SK-N-SH (cell line): ENCODE results near the gene SKOR2. TPM values are rescaled to one million over a fixed set of nuclear protein-coding genes. Genes with fewer than 3 reads are reported as not detected.
A peak's percentile ranks its signal among the peaks of the same experiment; 100 is the strongest.

Experiments used
- CTCF ChIA-PET: fragments of 300-600, 350-600 bp; formaldehyde crosslinking; extraction: SDS; loops from one replicate; lab custom pipeline; 2021; lab: Yijun Ruan, JAX
- POLR2A ChIA-PET: fragments of 350-600 bp; sonication (Branson Sonifier 250); formaldehyde crosslinking; extraction: SDS; loops from one replicate; lab custom pipeline; 2020; ENCODE audit warnings: antibody characterized with exemption, inconsistent platforms; lab: Yijun Ruan, JAX
- DNase-seq: peaks from one replicate; pipeline ENCODE4 v3.0.0; 2012
- H2AFZ ChIP-seq: fragments of 200-600 bp; sonication (generic); 2 replicates; pipeline ENCODE4 v1.8.1; 2016; ENCODE audit warnings: antibody characterized with exemption, mild to moderate bottlenecking, low read depth
- H3F3A ChIP-seq: fragments of 200-600 bp; sonication (generic); replicated peaks from 2 replicates; pipeline ENCODE3; 2016; ENCODE audit warnings: antibody characterized with exemption, mild to moderate bottlenecking; ENCODE audit not compliant: insufficient read depth
- H3K27ac ChIP-seq, 2 experiments: fragments of 200-500 bp in 1 of 2; fragments of 200-600 bp in 1 of 2; sonication (Bioruptor generic) in 1 of 2; sonication (generic), shearing (Covaris generic) in 1 of 2; 2 replicates each; pipeline versions ENCODE4 v1.5.1 to v1.6.1; 2014 to 2016; ENCODE audit warnings: low read depth in 2 of 2, inconsistent platforms in 1 of 2, low read length in 1 of 2, mild to moderate bottlenecking in 1 of 2, mixed read lengths in 1 of 2
- H3K27me3 ChIP-seq: fragments of 200-600 bp; sonication (generic), shearing (Covaris generic); 2 replicates; pipeline ENCODE4 v1.6.1; 2016; ENCODE audit warnings: mixed run types; ENCODE audit not compliant: insufficient read depth
- H3K36me3 ChIP-seq, 2 experiments: fragments of 200-500 bp in 1 of 2; fragments of 200-600 bp in 1 of 2; sonication (Bioruptor generic) in 1 of 2; sonication (generic) in 1 of 2; replicated peaks in 1 of 2; 2 replicates each; pipeline versions ENCODE3 to v1.5.1; 2014 to 2016; ENCODE audit warnings: low read length in 1 of 2, mild to moderate bottlenecking in 1 of 2; ENCODE audit not compliant: insufficient read depth in 2 of 2, control insufficient read depth in 1 of 2
- H3K4me1 ChIP-seq, 2 experiments: fragments of 200-500 bp in 1 of 2; fragments of 200-600 bp in 1 of 2; sonication (Bioruptor generic) in 1 of 2; sonication (generic), shearing (Covaris generic) in 1 of 2; 2 replicates each; pipeline versions ENCODE4 v1.5.1 to v1.6.1; 2014 to 2016; ENCODE audit warnings: low read depth in 1 of 2, low read length in 1 of 2, mixed run types in 1 of 2; ENCODE audit not compliant: insufficient read depth in 2 of 2, control insufficient read depth in 1 of 2
- H3K4me2 ChIP-seq: fragments of 200-600 bp; sonication (generic), shearing (Covaris generic); 2 replicates; pipeline ENCODE4 v1.6.1; 2017; ENCODE audit warnings: mixed run types
- H3K4me3 ChIP-seq, 2 experiments: fragments of 200-500 bp in 1 of 2; fragments of 200-600 bp in 1 of 2; sonication (Bioruptor generic) in 1 of 2; sonication (generic), shearing (Covaris generic) in 1 of 2; 2 replicates each; pipeline versions ENCODE4 v1.5.1 to v1.8.1; 2014 to 2016; ENCODE audit warnings: low read depth in 2 of 2, inconsistent platforms in 1 of 2, low read length in 1 of 2, mild to moderate bottlenecking in 1 of 2, mixed read lengths in 1 of 2, moderate library complexity in 1 of 2
- H3K79me2 ChIP-seq: fragments of 200-600 bp; sonication (generic); 2 replicates; pipeline ENCODE4 v1.8.1; 2017; ENCODE audit warnings: mild to moderate bottlenecking; ENCODE audit not compliant: insufficient read depth
- H3K9ac ChIP-seq: fragments of 200-600 bp; sonication (generic); 2 replicates; pipeline ENCODE4 v1.6.1; 2017; ENCODE audit warnings: mixed run types
- H3K9me2 ChIP-seq: fragments of 200-600 bp; sonication (generic); 2 replicates; pipeline ENCODE4 v1.6.1; 2017; ENCODE audit warnings: mixed run types
- H3K9me3 ChIP-seq: fragments of 200-600 bp; sonication (generic); 2 replicates; pipeline ENCODE4 v1.6.1; 2017; ENCODE audit warnings: mixed run types, mild to moderate bottlenecking, moderate library complexity
- H4K20me1 ChIP-seq: fragments of 200-600 bp; sonication (generic); 2 replicates; pipeline ENCODE4 v1.6.1; 2017; ENCODE audit warnings: mild to moderate bottlenecking, mixed run types; ENCODE audit not compliant: insufficient read depth
- CHD2 ChIP-seq: fragments of 150-350 bp; IDR thresholded peaks from 2 replicates; pipeline ENCODE4 v1.6.1; 2018; ENCODE audit warnings: low read length; ENCODE audit not compliant: partially characterized antibody
- CTCF ChIP-seq: fragments of 200-600 bp; sonication (generic); IDR thresholded peaks from 2 replicates; pipeline ENCODE4 v1.6.1; 2017; ENCODE audit warnings: antibody characterized with exemption, mild to moderate bottlenecking, moderate library complexity
- ELF1 ChIP-seq: IDR thresholded peaks from 2 replicates; pipeline ENCODE4 v1.4.0; 2012
- EP300 ChIP-seq, 2 experiments: IDR thresholded peaks; 2 replicates each; pipeline versions ENCODE4 v1.4.0 to v1.6.1; 2012; ENCODE audit warnings: borderline replicate concordance in 1 of 2, low read depth in 1 of 2, low read length in 1 of 2
- FOXJ3 ChIP-seq: sonication (generic); formaldehyde crosslinking; IDR thresholded peaks from 2 replicates; pipeline ENCODE4 v1.5.1; 2020; ENCODE audit warnings: mild to moderate bottlenecking, missing genetic modification reagents
- GABPA ChIP-seq: IDR thresholded peaks from 2 replicates; pipeline ENCODE4 v1.4.0; 2012; ENCODE audit warnings: low read depth, mild to moderate bottlenecking
- IRF3 ChIP-seq: fragments of 150-350 bp; IDR thresholded peaks from 2 replicates; pipeline ENCODE4 v1.6.1; 2016; ENCODE audit warnings: mild to moderate bottlenecking, low read depth, low read length
- MAX ChIP-seq: IDR thresholded peaks from 2 replicates; pipeline ENCODE4 v1.4.0; 2012; ENCODE audit warnings: low read depth
- NRF1 ChIP-seq: IDR thresholded peaks from 2 replicates; pipeline ENCODE4 v1.6.1; 2012; ENCODE audit warnings: low read depth, mild to moderate bottlenecking, low read length
- PBX3 ChIP-seq: IDR thresholded peaks from 2 replicates; pipeline ENCODE4; 2012
- POLR2AphosphoS5 ChIP-seq: IDR thresholded peaks from 2 replicates; pipeline ENCODE4 v1.6.1; 2012; ENCODE audit warnings: low read depth, low read length
- RAD21 ChIP-seq: IDR thresholded peaks from 2 replicates; pipeline ENCODE4 v1.6.1; 2012; ENCODE audit warnings: mild to moderate bottlenecking, low read length
- RCOR1 ChIP-seq: fragments of 150-350 bp; IDR thresholded peaks from 2 replicates; pipeline ENCODE4 v1.6.1; 2017; ENCODE audit warnings: antibody characterized with exemption, low read length
- REST ChIP-seq: IDR thresholded peaks from 2 replicates; pipeline ENCODE4 v1.6.1; 2012; ENCODE audit warnings: mild to moderate bottlenecking, low read depth, low read length, moderate library complexity
- RXRA ChIP-seq: IDR thresholded peaks from 2 replicates; pipeline ENCODE4 v1.4.0; 2012; ENCODE audit warnings: low read depth, mild to moderate bottlenecking, borderline replicate concordance
- SMC3 ChIP-seq: IDR thresholded peaks from 2 replicates; pipeline ENCODE4 v1.6.1; 2012; ENCODE audit warnings: low read depth, low read length, improper control_type of control experiment
- TEAD4 ChIP-seq: IDR thresholded peaks from 2 replicates; pipeline ENCODE4 v1.4.0; 2012; ENCODE audit warnings: mild to moderate bottlenecking, borderline replicate concordance; ENCODE audit not compliant: insufficient read depth
- YY1 ChIP-seq: IDR thresholded peaks from 2 replicates; pipeline ENCODE4 v1.4.0; 2012; ENCODE audit warnings: low read depth, mild to moderate bottlenecking
- WGBS: methylation state at CpG from one replicate; pipeline ENCODE4 v1.1.6; 2017; ENCODE audit warnings: low lambda C conversion rate; 5-methylcytosine and 5-hydroxymethylcytosine counted together
- polyA plus RNA-seq, 3 experiments: library from polyadenylated mRNA; depleted of rRNA; stranded (reverse); fragments of >200 nt; gene quantifications; 2 replicates each; pipeline ENCODE4 v1.2.3, GENCODE V29; 2012

SKOR2 gene
- polyA plus RNA-seq, 1 of the 3 experiments (the other 2 are of a cell fraction), result not detected

- DNase-seq, result peak; percentile 45
- no peaks in the 10 kb centered on the region for H4K20me1 ChIP-seq
- H3K4me1 ChIP-seq, result peaks cover 0 to 7% of the 10 kb centered on the region in 2 experiments; a peak in 1 of 4 replicates
- H3K79me2 ChIP-seq, result no peaks in the 10 kb centered on the region
- H3K9ac ChIP-seq, result no peak overlapping the region
- ChIA-PET CTCF (interaction anchor here (0.9 to 9.6 kb wide), 17 partner anchors 8 to 507 kb away, joined by 3 to 135 read pairs (median 5); no protein-coding TSS in a partner anchor), POLR2A (no interaction called here)
- H3K27me3 ChIP-seq, result peaks cover 66% of the 10 kb centered on the region
- H3K36me3 ChIP-seq, result no peaks in the 10 kb centered on the region
- 20% methylated on average over 45 of the region's 62 CpGs for WGBS
- no peaks in the 10 kb centered on the region for H3K9me2 ChIP-seq
- no peak for TF ChIP-seq CTCF
- no peak for TF ChIP-seq RXRA
- no peak for TF ChIP-seq REST
- no peak overlapping the region for H3K4me3 ChIP-seq
- no peak overlapping the region for H2AFZ ChIP-seq
- no peak overlapping the region for H3K27ac ChIP-seq
- 0 out of 2 replicates have a peak, but pooled peaks cover 3% of the 10 kb centered on the region for H3K9me3 ChIP-seq
- H3F3A ChIP-seq, result no peaks in the 10 kb centered on the region
- H3K4me2 ChIP-seq, result no peak overlapping the region
Observed at GRCh38 chr18:47248604-47249313, 2.7 kb downstream of the SKOR2 start.

GRCh38 chr18:47248115-47248603, 3.3 kb downstream of the SKOR2 start:
- WGBS, result 14% methylated on average over 9 of the region's 61 CpGs
- TF ChIP-seq ELF1 (no peak), RAD21 (no peak), PBX3 (no peak), YY1 (no peak), CHD2 (no peak), TEAD4 (no peak), POLR2AphosphoS5 (no peak), GABPA (no peak), RCOR1 (no peak), SMC3 (no peak), FOXJ3 (CRISPR knock-in tag) (no peak), EP300 (IDR thresholded peaks at IDR 0.05; ENCODE audit: borderline replicate concordance in 1 of 2, low read depth in 1 of 2, low read length in 1 of 2) (no peak), NRF1 (no peak), MAX (no peak), IRF3 (no peak)

More at GRCh38 chr18:47248115-47248603, 3.3 kb downstream of the SKOR2 start:
- Histone ChIP-seq H3K4me3 (no peak overlapping the region), H3K27me3 (peaks cover 60% of the 10 kb centered on the region), H3K9me2 (no peaks in the 10 kb centered on the region), H4K20me1 (no peaks in the 10 kb centered on the region), H3K9ac (no peak overlapping the region), H3K9me3 (0 out of 2 replicates have a peak, but pooled peaks cover 3% of the 10 kb centered on the region), H3K27ac (no peak overlapping the region), H3F3A (no peaks in the 10 kb centered on the region), H3K79me2 (no peaks in the 10 kb centered on the region), H3K4me2 (no peak overlapping the region), H3K4me1 (peaks cover 0 to 7% of the 10 kb centered on the region in 2 experiments; a peak in 1 of 4 replicates), H2AFZ (no peak overlapping the region), H3K36me3 (no peaks in the 10 kb centered on the region)
- POLR2A ChIA-PET, result no interaction called here
- CTCF ChIA-PET, result interaction anchor here (0.6 to 9.6 kb wide), 22 partner anchors 8 to 508 kb away, joined by 3 to 135 read pairs (median 4); no protein-coding TSS in a partner anchor
- peak; percentile 53 for DNase-seq
